Activated CD4-positive, alpha-beta T cell treated with anti-CD3 and anti-CD28 coated beads, Interleukin-2, amount 10 ng/mL, durations not matched to agents 24 days and 14 days (primary cell): Measurements from ENCODE around the gene TNKS2. TPM values are rescaled to one million over a fixed set of nuclear protein-coding genes. Genes with fewer than 3 reads are reported as not detected.

Experiments
- total RNA-seq: library from RNA; stranded (reverse); gene quantifications from 2 replicates; pipeline ENCODE4 v1.2.3, GENCODE V29; 2022

TNKS2 gene
- total RNA-seq, 1 donor from 2014 or later = 27.5 TPM

Other genes starting within 250 kb of the TNKS2 start
- gene PPP1R3C, start 165.4 kb upstream of the TNKS2 start, total RNA-seq = 0.14 and 0.21 TPM in 2 replicates
- gene FGFBP3, start 111.1 kb downstream of the TNKS2 start, total RNA-seq = 2.5 and 2.7 TPM in 2 replicates
- 63.9 and 67.1 TPM in 2 replicates for gene BTAF1, start 125.3 kb downstream of the TNKS2 start, total RNA-seq